ENCODE measurements around the gene KNDC1. TPM values are rescaled to one million over a fixed set of nuclear protein-coding genes. Genes with fewer than 3 reads are reported as not detected.
"Not testable (repeated sequence)": the region's sequence is repeated elsewhere in the genome, so short reads cannot be mapped to it uniquely, and the experiment has no call there.

The KNDC1 gene
- total RNA-seq, 4 donors from 2014 or later: under 0.01 to 12.5 (median 5.3) TPM

DNA sequence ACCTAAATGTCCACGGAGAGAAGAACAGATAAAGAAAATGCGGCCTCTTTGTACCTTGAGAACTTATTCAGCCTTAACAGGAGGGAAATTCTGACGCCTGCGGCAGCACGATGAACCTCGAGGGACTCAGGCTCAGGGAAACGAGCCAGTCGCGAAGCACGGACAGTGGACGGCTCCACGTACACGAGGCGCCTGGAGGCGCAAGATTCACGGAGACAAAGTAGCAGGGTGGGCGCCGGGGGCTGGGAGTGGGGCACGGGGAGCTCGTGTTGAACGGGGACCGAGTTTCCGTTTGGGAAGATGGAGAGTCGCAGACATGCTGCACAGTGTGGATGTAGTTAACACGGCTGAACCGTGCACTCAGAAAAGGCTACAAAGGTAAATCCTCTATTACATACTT is 56.8 kb downstream of the KNDC1 start:
- H3K27me3 ChIP-seq: no peaks in the 10 kb centered on the region
- H3K4me3 ChIP-seq: no peak overlapping the region
- intact Hi-C loops (cut with DNase I; ENCODE audit: low total_unique reads): no loop called here
- TF ChIP-seq POLR2A (IDR thresholded peaks at IDR 0.05): no peak
- no peak for TF ChIP-seq CTCF (IDR thresholded peaks at IDR 0.05)
- H3K9me3 ChIP-seq: no peaks in the 10 kb centered on the region
- DNase-seq: no peak
- H3K27ac ChIP-seq: no peak overlapping the region
- no peaks in the 10 kb centered on the region for H3K4me1 ChIP-seq
- no peaks in the 10 kb centered on the region for H3K36me3 ChIP-seq

DNA sequence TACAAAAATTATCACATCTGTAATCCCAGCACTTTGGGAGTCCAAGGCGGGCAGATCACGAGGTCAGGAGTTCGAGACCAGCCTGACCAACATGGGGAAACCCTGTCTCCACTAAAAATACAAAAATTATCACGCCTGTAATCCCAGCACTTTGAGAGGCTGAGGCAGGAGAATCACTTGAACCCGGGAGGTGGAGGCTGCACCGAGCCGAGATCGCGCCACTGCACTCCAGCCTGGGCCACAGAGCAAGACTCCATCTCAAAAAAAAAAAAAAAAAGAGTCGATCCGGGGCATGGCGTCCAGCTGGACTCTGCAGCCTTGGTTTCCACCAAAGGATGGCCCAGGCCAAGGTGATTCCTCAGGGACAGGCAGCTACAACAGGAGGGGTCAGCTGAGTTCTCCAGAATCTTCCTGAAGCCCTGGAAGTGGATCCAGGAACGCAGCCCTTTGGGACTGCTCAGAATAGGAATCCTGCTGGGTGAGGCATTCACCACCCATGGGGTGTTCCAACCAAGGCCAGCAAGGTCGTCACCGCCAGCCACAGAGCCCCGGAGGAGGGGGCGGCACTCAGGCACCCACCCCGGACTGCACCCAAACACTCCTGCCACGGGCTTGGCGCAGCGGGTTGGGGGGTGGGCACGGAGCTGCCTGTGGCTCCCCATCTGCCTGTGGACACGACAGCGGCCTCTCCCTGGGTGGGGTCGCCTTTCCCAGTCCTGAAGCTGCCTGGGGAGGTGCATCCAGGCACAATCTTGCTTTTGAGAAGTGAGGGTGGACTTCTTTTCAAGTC is 58.0 kb downstream of the KNDC1 start:
- Histone ChIP-seq H3K4me1 (no peaks in the 10 kb centered on the region), H3K27me3 (no peaks in the 10 kb centered on the region), H3K9me3 (no peaks in the 10 kb centered on the region), H3K36me3 (no peaks in the 10 kb centered on the region), H3K27ac (no peak overlapping the region), H3K4me3 (no peak overlapping the region)
- intact Hi-C loops (cut with DNase I; ENCODE audit: low total_unique reads): no loop called here
- DNase-seq: no peak
- TF ChIP-seq CTCF (IDR thresholded peaks at IDR 0.05): no peak
- TF ChIP-seq POLR2A (IDR thresholded peaks at IDR 0.05): no peak

DNA sequence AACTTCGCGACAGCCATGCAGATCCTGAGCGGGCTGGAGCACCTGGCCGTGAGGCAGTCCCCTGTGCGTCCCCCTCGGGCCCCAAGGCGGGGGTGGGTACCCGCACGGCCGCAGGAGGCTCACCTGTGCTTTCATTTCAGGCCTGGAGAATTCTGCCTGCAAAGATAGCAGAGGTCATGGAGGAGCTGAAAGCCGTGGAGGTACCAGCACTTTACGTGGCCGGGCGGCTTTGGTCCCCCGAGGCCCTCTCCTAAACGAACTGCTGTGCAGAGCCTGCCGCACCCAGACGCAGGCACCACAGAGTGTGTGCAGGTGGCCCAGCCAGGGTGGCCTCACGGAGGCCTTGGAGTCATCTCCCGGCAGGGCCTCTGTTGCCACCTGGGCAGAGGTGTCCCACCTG is 58.9 kb downstream of the KNDC1 start:
- TF ChIP-seq CTCF (IDR thresholded peaks at IDR 0.05) (no peak), POLR2A (IDR thresholded peaks at IDR 0.05) (no peak)
- H3K4me1 ChIP-seq: no peaks in the 10 kb centered on the region
- no peaks in the 10 kb centered on the region for H3K27me3 ChIP-seq
- intact Hi-C loops (cut with DNase I; ENCODE audit: low total_unique reads): no loop called here
- DNase-seq: no peak
- H3K4me3 ChIP-seq: no peak overlapping the region
- no peak overlapping the region for H3K27ac ChIP-seq
- H3K36me3 ChIP-seq: no peaks in the 10 kb centered on the region
- no peaks in the 10 kb centered on the region for H3K9me3 ChIP-seq

DNA sequence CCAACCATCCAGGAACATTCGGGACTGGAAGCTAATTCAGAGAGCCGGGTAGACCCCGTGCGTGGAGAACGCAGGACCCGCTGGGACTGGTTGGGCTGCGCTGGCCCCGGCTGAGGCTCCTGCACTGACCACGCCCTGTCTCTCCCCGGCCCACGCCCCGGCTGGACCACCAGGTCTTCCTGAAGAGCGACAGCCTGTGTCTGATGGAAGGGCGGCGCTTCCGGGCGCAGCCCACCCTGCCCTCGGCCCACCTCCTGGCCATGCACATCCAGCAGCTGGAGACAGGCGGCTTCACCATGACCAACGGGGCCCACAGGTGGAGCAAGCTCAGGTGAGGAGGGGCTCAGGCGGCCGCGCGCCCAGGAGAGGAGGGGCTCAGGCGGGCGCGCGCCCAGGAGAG is 59.8 kb downstream of the KNDC1 start:
- H3K9me3 ChIP-seq: no peaks in the 10 kb centered on the region
- no peaks in the 10 kb centered on the region for H3K27me3 ChIP-seq
- no peak overlapping the region for H3K27ac ChIP-seq
- intact Hi-C loops (cut with DNase I; ENCODE audit: low total_unique reads): no loop called here
- H3K36me3 ChIP-seq: no peaks in the 10 kb centered on the region
- TF ChIP-seq CTCF (IDR thresholded peaks at IDR 0.05) (no peak), POLR2A (IDR thresholded peaks at IDR 0.05) (no peak)
- no peaks in the 10 kb centered on the region for H3K4me1 ChIP-seq
- DNase-seq: no peak
- no peak overlapping the region for H3K4me3 ChIP-seq

GRCh38 chr10:133221331-133221730 is 61.3 kb downstream of the KNDC1 start:
- Histone ChIP-seq H3K4me3 (no peak overlapping the region), H3K9me3 (no peaks in the 10 kb centered on the region), H3K4me1 (no peaks in the 10 kb centered on the region), H3K36me3 (no peaks in the 10 kb centered on the region), H3K27me3 (no peaks in the 10 kb centered on the region), H3K27ac (no peak overlapping the region)
- intact Hi-C loops (cut with DNase I; ENCODE audit: low total_unique reads): no loop called here
- TF ChIP-seq POLR2A (IDR thresholded peaks at IDR 0.05) (no peak), CTCF (IDR thresholded peaks at IDR 0.05) (no peak)
- no peak for DNase-seq

DNA sequence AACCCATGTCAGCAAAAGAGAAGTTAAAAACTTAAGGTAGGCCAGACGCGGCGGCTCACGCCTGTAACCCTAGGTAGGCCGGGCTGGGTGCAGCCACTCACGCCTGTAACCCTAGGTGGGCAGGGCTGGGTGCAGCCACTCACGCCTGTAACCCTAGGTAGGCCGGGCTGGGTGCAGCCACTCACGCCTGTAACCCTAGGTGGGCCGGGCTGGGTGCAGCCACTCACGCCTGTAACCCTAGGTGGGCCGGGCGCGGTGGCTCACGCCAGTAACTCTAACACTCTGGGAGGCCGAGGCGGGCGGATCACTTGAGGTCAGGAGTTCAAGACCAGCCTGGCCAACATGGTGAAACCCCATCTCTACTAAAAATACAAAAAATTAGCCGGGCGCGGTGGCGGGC is 61.7 kb downstream of the KNDC1 start:
- H3K27ac ChIP-seq; DNase-seq; H3K4me3 ChIP-seq; H3K36me3 ChIP-seq; intact Hi-C loops (cut with DNase I; ENCODE audit: low total_unique reads); H3K9me3 ChIP-seq; H3K27me3 ChIP-seq; H3K4me1 ChIP-seq: not testable (repeated sequence)
